ENCODE results near the gene SCO2. TPM values are rescaled to one million over a fixed set of nuclear protein-coding genes. Genes with fewer than 3 reads are reported as not detected.

The SCO2 gene
- total and polyA plus RNA-seq, 2 of the 13 experiments (the other 11 are each of a cell fraction or from before 2014, with no cell fraction given): 0.32 to 3.7 TPM

- TF ChIP-seq TCF7L2 (IDR thresholded peaks at IDR 0.05; ENCODE audit: low read depth, low read length) (no peak), ZNF839 (CRISPR knock-in tag; IDR thresholded peaks at IDR 0.05; ENCODE audit: borderline replicate concordance) (no peak), KLF16 (CRISPR knock-in tag; IDR thresholded peaks at IDR 0.05) (no peak), ZNF232 (CRISPR knock-in tag; IDR thresholded peaks at IDR 0.05; ENCODE audit: borderline replicate concordance) (no peak; the same call in 1 of the 2 replicates), TCF7 (IDR thresholded peaks at IDR 0.05; ENCODE audit: low read depth) (no peak), THRA (CRISPR knock-in tag; IDR thresholded peaks at IDR 0.05; ENCODE audit: borderline replicate concordance) (no peak), ZEB1 (IDR thresholded peaks at IDR 0.05; ENCODE audit: insufficient replicate concordance, low read depth) (no peak), ZNF343 (CRISPR knock-in tag; IDR thresholded peaks at IDR 0.05) (no peak), SYNCRIP (IDR thresholded peaks at IDR 0.05; ENCODE audit: insufficient read depth, low read depth, low read length) (no peak), SP140L (CRISPR knock-in tag; IDR thresholded peaks at IDR 0.05; ENCODE audit: borderline replicate concordance) (no peak), KLF11 (CRISPR knock-in tag; IDR thresholded peaks at IDR 0.05) (no peak), ZNF576 (CRISPR knock-in tag; IDR thresholded peaks at IDR 0.05) (no peak), SRSF4 (IDR thresholded peaks at IDR 0.05; ENCODE audit: low read depth, low read length, poor library complexity, severe bottlenecking) (no peak), EEA1 (CRISPR knock-in tag; IDR thresholded peaks at IDR 0.05; ENCODE audit: borderline replicate concordance) (no peak), IKZF5 (CRISPR knock-in tag; IDR thresholded peaks at IDR 0.05) (no peak), ZNF432 (CRISPR knock-in tag; IDR thresholded peaks at IDR 0.05; ENCODE audit: borderline replicate concordance) (no peak), NKX3-1 (CRISPR knock-in tag; IDR thresholded peaks at IDR 0.05) (no peak), PAX8 (CRISPR knock-in tag; IDR thresholded peaks at IDR 0.05; ENCODE audit: borderline replicate concordance) (no peak), RNF219 (CRISPR knock-in tag; IDR thresholded peaks at IDR 0.05) (no peak), ATF1 (CRISPR knock-in tag; IDR thresholded peaks at IDR 0.05) (no peak), U2AF2 (IDR thresholded peaks at IDR 0.05; ENCODE audit: low read depth, low read length) (no peak), REXO4 (CRISPR knock-in tag; IDR thresholded peaks at IDR 0.05; ENCODE audit: borderline replicate concordance) (no peak), ZNF414 (CRISPR knock-in tag; IDR thresholded peaks at IDR 0.05) (peak; percentile 14; the same call in 1 of the 2 replicates), PRPF4 (IDR thresholded peaks at IDR 0.05; ENCODE audit: low read depth, low read length, poor library complexity, severe bottlenecking) (no peak), ZNF747 (CRISPR knock-in tag; IDR thresholded peaks at IDR 0.05; ENCODE audit: borderline replicate concordance) (peak; percentile 42; the same call in 1 of the 2 replicates)
Observed at GRCh38 chr22:50530877-50531545, 5.6 kb upstream of the SCO2 start (continued).

Measured in HepG2 (cell line).